HFFc6 (cell line): ENCODE measurements around the gene PMM2. TPM values are rescaled to one million over a fixed set of nuclear protein-coding genes. Genes with fewer than 3 reads are reported as not detected.
A peak's percentile ranks its signal among the peaks of the same experiment; 100 is the strongest.

Experiments
- DNase-seq: peaks from one replicate; pipeline ENCODE4 v3.0.0-alpha.2; 2018
- H3K27ac Mint-ChIP-seq: 2 replicates; pipeline ENCODE4 v1.8.0; 2020; ENCODE audit warnings: mild to moderate bottlenecking, mixed read lengths
- H3K27me3 Mint-ChIP-seq: 2 replicates; pipeline ENCODE4 v1.8.0; 2021; ENCODE audit warnings: mild to moderate bottlenecking, moderate library complexity, mixed read lengths; ENCODE audit not compliant: insufficient read depth
- H3K36me3 Mint-ChIP-seq: 2 replicates; pipeline ENCODE4 v1.8.0; 2021; ENCODE audit warnings: low read depth, mixed read lengths
- H3K4me1 Mint-ChIP-seq: 2 replicates; pipeline ENCODE4 v1.8.0; 2020; ENCODE audit warnings: low read depth, mixed read lengths
- H3K4me3 Mint-ChIP-seq: 2 replicates; pipeline ENCODE4 v1.8.0; 2020; ENCODE audit warnings: mild to moderate bottlenecking, moderate library complexity, mixed read lengths
- H3K9me3 Mint-ChIP-seq: 2 replicates; pipeline ENCODE4 v1.8.0; 2020; ENCODE audit warnings: mild to moderate bottlenecking, mixed read lengths
- total RNA-seq, 6 experiments: library from RNA; stranded (reverse); fragmentation: NEBNext Ultra II Directional; extraction: Animal tissue kit (Norgen Biotek cat#: 25700); gene quantifications; 2 replicates in 1 of 6; 3 replicates in 5 of 6; pipeline ENCODE4 v1.2.3, GENCODE V29; 2021
- TF ChIP-seq, protein P1 (sequence below): fragments of 200-600 bp; sonication (generic); IDR thresholded peaks from 2 replicates; pipeline ENCODE4 v1.5.0; 2021; ENCODE audit warnings: antibody characterized with exemption, mild to moderate bottlenecking

Gene PMM2
- total RNA-seq, 6 experiments from 2014 or later = 38.9 to 48.5 (median 44.3) TPM

DNA sequence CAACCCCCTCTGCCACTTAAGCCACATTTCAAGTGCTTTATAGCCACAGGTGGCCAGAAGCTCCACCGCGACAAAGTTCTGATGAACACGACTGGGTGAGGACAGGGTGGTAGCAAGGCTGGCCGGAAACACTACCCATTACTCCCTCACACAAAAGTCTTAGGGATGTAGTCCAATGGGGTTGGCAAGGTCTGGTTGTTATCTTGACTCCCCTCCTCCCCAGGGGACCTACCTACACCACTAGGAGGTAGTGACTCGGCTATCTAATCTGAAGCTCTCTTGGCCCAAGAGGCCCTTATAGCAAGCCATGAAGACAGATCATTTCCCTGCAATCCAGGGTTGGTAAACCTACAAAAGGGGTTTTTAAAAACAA is 92.9 kb downstream of the PMM2 start:
- peak overlapping the region; percentile 25; the same call in 1 of the 2 replicates for H3K27ac Mint-ChIP-seq
- H3K27me3 Mint-ChIP-seq = peaks cover 11% of the 10 kb centered on the region
- TF ChIP-seq, protein P1, sequence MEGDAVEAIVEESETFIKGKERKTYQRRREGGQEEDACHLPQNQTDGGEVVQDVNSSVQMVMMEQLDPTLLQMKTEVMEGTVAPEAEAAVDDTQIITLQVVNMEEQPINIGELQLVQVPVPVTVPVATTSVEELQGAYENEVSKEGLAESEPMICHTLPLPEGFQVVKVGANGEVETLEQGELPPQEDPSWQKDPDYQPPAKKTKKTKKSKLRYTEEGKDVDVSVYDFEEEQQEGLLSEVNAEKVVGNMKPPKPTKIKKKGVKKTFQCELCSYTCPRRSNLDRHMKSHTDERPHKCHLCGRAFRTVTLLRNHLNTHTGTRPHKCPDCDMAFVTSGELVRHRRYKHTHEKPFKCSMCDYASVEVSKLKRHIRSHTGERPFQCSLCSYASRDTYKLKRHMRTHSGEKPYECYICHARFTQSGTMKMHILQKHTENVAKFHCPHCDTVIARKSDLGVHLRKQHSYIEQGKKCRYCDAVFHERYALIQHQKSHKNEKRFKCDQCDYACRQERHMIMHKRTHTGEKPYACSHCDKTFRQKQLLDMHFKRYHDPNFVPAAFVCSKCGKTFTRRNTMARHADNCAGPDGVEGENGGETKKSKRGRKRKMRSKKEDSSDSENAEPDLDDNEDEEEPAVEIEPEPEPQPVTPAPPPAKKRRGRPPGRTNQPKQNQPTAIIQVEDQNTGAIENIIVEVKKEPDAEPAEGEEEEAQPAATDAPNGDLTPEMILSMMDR = no peak
- DNase-seq = no peak
- H3K36me3 Mint-ChIP-seq = peaks cover 46% of the 10 kb centered on the region
- H3K4me3 Mint-ChIP-seq = no peak overlapping the region
- H3K9me3 Mint-ChIP-seq = no peaks in the 10 kb centered on the region
- peaks cover 32% of the 10 kb centered on the region for H3K4me1 Mint-ChIP-seq

GRCh38 chr16:8892101-8892575 is 94.5 kb downstream of the PMM2 start:
- H3K36me3 Mint-ChIP-seq = peaks cover 43% of the 10 kb centered on the region
- H3K4me1 Mint-ChIP-seq = peaks cover 15% of the 10 kb centered on the region
- H3K27me3 Mint-ChIP-seq = peaks cover 6% of the 10 kb centered on the region
- no peak for DNase-seq
- TF ChIP-seq, protein P1 = no peak
- no peaks in the 10 kb centered on the region for H3K9me3 Mint-ChIP-seq
- no peak overlapping the region for H3K4me3 Mint-ChIP-seq
- no peak overlapping the region for H3K27ac Mint-ChIP-seq

DNA sequence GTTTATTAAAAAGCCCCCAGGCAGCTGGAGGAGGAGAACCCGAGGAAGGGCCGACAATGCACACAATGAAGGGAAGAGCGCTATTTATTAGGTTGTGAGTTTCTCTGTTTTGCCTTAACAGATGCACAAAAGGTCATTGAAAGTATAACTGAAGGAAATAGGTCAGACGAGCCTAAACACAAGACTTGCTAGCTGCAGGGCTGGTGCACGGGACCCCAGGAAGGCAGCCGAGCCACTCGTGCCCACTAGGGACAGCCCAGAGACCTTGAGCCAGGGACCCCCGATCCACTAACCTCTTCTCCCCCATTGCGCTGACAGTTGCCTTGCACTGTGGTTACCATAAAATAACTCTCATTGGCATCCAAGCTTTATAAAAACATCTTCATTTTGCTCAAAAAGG is 95.8 kb downstream of the PMM2 start:
- Mint-ChIP-seq H3K27me3 (peaks cover 2% of the 10 kb centered on the region; the same call in 1 of the 2 replicates), H3K4me3 (no peak overlapping the region), H3K27ac (no peak overlapping the region), H3K9me3 (no peaks in the 10 kb centered on the region), H3K4me1 (peaks cover 3% of the 10 kb centered on the region), H3K36me3 (peaks cover 48% of the 10 kb centered on the region)
- TF ChIP-seq, protein P1 = peak; percentile 9; the same call in 1 of the 2 replicates
- no peak for DNase-seq

GRCh38 chr16:8893976-8894690 is 96.5 kb downstream of the PMM2 start:
- H3K36me3 Mint-ChIP-seq = peaks cover 52% of the 10 kb centered on the region

GRCh38 chr16:8894736-8895334 is 97.2 kb downstream of the PMM2 start:
- Mint-ChIP-seq H3K27ac (no peak overlapping the region), H3K27me3 (no peaks in the 10 kb centered on the region; the same call in 1 of the 2 replicates), H3K4me1 (no peaks in the 10 kb centered on the region), H3K36me3 (peaks cover 52% of the 10 kb centered on the region), H3K9me3 (no peaks in the 10 kb centered on the region), H3K4me3 (no peak overlapping the region)
- TF ChIP-seq, protein P1 = no peak
- DNase-seq = no peak

More at GRCh38 chr16:8893976-8894690, 96.5 kb downstream of the PMM2 start:
- no peaks in the 10 kb centered on the region for H3K9me3 Mint-ChIP-seq
- H3K27me3 Mint-ChIP-seq = no peaks in the 10 kb centered on the region
- H3K4me3 Mint-ChIP-seq = no peak overlapping the region
- no peak for DNase-seq
- no peak overlapping the region for H3K27ac Mint-ChIP-seq
- H3K4me1 Mint-ChIP-seq = no peaks in the 10 kb centered on the region
- TF ChIP-seq, protein P1 = no peak
